ENCODE measurements around the gene TMEM117. TPM values are rescaled to one million over a fixed set of nuclear protein-coding genes. Genes with fewer than 3 reads are reported as not detected.
"Not testable (repeated sequence)": the region's sequence is repeated elsewhere in the genome, so short reads cannot be mapped to it uniquely, and the experiment has no call there.

Gene TMEM117
- total and polyA plus RNA-seq, 7 donors: 1.9 to 4.7 (median 3.9) TPM

GRCh38 chr12:44021471-44021971 lies 185.6 kb downstream of the TMEM117 start:
- WGBS, 3 donors: 90 to 93% (median 92%) methylated on average over 1 of the region's 1 CpG
- H3K27ac ChIP-seq: no peak overlapping the region
- H3K27me3 ChIP-seq (ENCODE audit: insufficient read depth in 3 of 3, low read length in 2 of 3): no peaks in the 10 kb centered on the region
- intact Hi-C loops (cut with DNase I): no loop called here
- H3K36me3 ChIP-seq (ENCODE audit: insufficient read depth in 1 of 2, low read depth in 1 of 2): no peaks in the 10 kb centered on the region
- TF ChIP-seq CTCF (IDR thresholded peaks at IDR 0.05): no peak
- no peak overlapping the region for H3K4me3 ChIP-seq
- H3K9me3 ChIP-seq: no peaks in the 10 kb centered on the region
- H3K4me1 ChIP-seq: no peaks in the 10 kb centered on the region
- DNase-seq (no peak), ATAC-seq (no peak)

- Histone ChIP-seq H3K9me3 (no peaks in the 10 kb centered on the region), H3K4me1 (no peaks in the 10 kb centered on the region), H3K27ac (no peak overlapping the region), H3K27me3 (ENCODE audit: insufficient read depth in 3 of 3, low read length in 2 of 3) (no peaks in the 10 kb centered on the region), H3K4me3 (no peak overlapping the region), H3K36me3 (ENCODE audit: insufficient read depth in 1 of 2, low read depth in 1 of 2) (no peaks in the 10 kb centered on the region)
- 68 to 81% (median 78%) methylated on average over 3 of the region's 3 CpGs for WGBS, 3 donors
- intact Hi-C loops (cut with DNase I): no loop called here
- no peak for DNase-seq
- no peak for TF ChIP-seq CTCF (IDR thresholded peaks at IDR 0.05)
- no peak for ATAC-seq
Measured at GRCh38 chr12:44025499-44025898, 189.6 kb downstream of the TMEM117 start.

GRCh38 chr12:44026046-44026445 lies 190.2 kb downstream of the TMEM117 start:
- TF ChIP-seq CTCF (IDR thresholded peaks at IDR 0.05): no peak
- Histone ChIP-seq H3K4me1 (no peaks in the 10 kb centered on the region), H3K4me3 (no peak overlapping the region), H3K27ac (no peak overlapping the region), H3K9me3 (peaks cover 4% of the 10 kb centered on the region), H3K27me3 (ENCODE audit: insufficient read depth in 3 of 3, low read length in 2 of 3) (no peaks in the 10 kb centered on the region), H3K36me3 (ENCODE audit: insufficient read depth in 1 of 2, low read depth in 1 of 2) (no peaks in the 10 kb centered on the region)
- 90 to 100% (median 91%) methylated on average over 2 of the region's 2 CpGs for WGBS, 3 donors
- intact Hi-C loops (cut with DNase I): no loop called here
- ATAC-seq: no peak
- no peak for DNase-seq

GRCh38 chr12:44026926-44027325 lies 191.0 kb downstream of the TMEM117 start:
- H3K27ac ChIP-seq; ATAC-seq; H3K4me3 ChIP-seq; H3K27me3 ChIP-seq (ENCODE audit: insufficient read depth in 3 of 3, low read length in 2 of 3); DNase-seq; H3K36me3 ChIP-seq (ENCODE audit: insufficient read depth in 1 of 2, low read depth in 1 of 2); intact Hi-C loops (cut with DNase I); H3K4me1 ChIP-seq: not testable (repeated sequence)
- WGBS, 3 donors: 67 to 94% (median 90%) methylated on average over 2 of the region's 2 CpGs
- H3K9me3 ChIP-seq: peaks cover 12% of the 10 kb centered on the region

GRCh38 chr12:44029194-44029593 lies 193.3 kb downstream of the TMEM117 start:
- Histone ChIP-seq H3K27me3 (ENCODE audit: insufficient read depth in 3 of 3, low read length in 2 of 3) (no peaks in the 10 kb centered on the region), H3K4me1 (no peaks in the 10 kb centered on the region), H3K27ac (no peak overlapping the region), H3K4me3 (no peak overlapping the region), H3K36me3 (ENCODE audit: insufficient read depth in 1 of 2, low read depth in 1 of 2) (no peaks in the 10 kb centered on the region), H3K9me3 (peaks cover 12% of the 10 kb centered on the region)
- intact Hi-C loops (cut with DNase I): no loop called here
- TF ChIP-seq CTCF (IDR thresholded peaks at IDR 0.05): no peak
- ATAC-seq (no peak), DNase-seq (no peak)
- WGBS, 3 donors: 93 to 95% (median 94%) methylated on average over 4 of the region's 4 CpGs

Measured in psoas muscle (tissue), 8 donors.